Adrenal gland (tissue), 12 donors: ENCODE measurements around the gene TNKS2. TPM values are rescaled to one million over a fixed set of nuclear protein-coding genes. Genes with fewer than 3 reads are reported as not detected.
A peak's percentile ranks its signal among the peaks of the same experiment; 100 is the strongest.

Experiments
- DNase-seq, 7 donors: peaks; one replicate each; pipeline ENCODE4 v3.0.0-alpha.2; 2019 to 2020
- H3K27ac ChIP-seq, 5 donors: fragments of 200-600 bp; sonication (generic) in 4 of 5; 1 replicate in 3 of 5; 2 replicates in 2 of 5; pipeline versions ENCODE4 v1.5.1 to v1.8.0; 2016 to 2020; ENCODE audit warnings: mild to moderate bottlenecking in 1 of 5
- H3K27me3 ChIP-seq: fragments of 200-600 bp; 2 replicates; pipeline ENCODE4 v1.8.0; 2021
- H3K36me3 ChIP-seq, 2 donors: fragments of 200-600 bp; replicated peaks in 1 of 2; 1 replicate in 1 of 2; 2 replicates in 1 of 2; pipeline versions ENCODE4 v1.5.1 to v1.8.0; 2018 to 2022
- H3K4me1 ChIP-seq, 2 donors: fragments of 200-600 bp; replicated peaks in 1 of 2; 1 replicate in 1 of 2; 2 replicates in 1 of 2; pipeline versions ENCODE4 v1.5.1 to v1.8.0; 2018 to 2021
- H3K4me3 ChIP-seq, 4 donors: fragments of 200-600 bp; sonication (generic) in 3 of 4; one replicate each; pipeline ENCODE4 v1.5.1; 2016 to 2018
- H3K9me3 ChIP-seq, 3 donors: fragments of 200-600 bp; sonication (generic) in 1 of 3; replicated peaks in 1 of 3; 1 replicate in 2 of 3; 2 replicates in 1 of 3; pipeline versions ENCODE4 v1.5.1 to v1.8.0; 2016 to 2021
- POLR2A ChIP-seq, 2 donors: fragments of 450-650 bp; IDR thresholded peaks; one replicate each; pipeline ENCODE4 v1.6.1; 2017; ENCODE audit warnings: antibody characterized with exemption in 2 of 2, mild to moderate bottlenecking in 2 of 2, moderate library complexity in 1 of 2
- WGBS, 4 donors: extraction: QIAGEN DNeasy Blood & Tissue Kit in 2 of 4; methylation state at CpG; one replicate each; pipeline versions ENCODE4 v1.1.5 to v1.1.7; 2013 to 2017; 5-methylcytosine and 5-hydroxymethylcytosine counted together
- intact Hi-C, 2 donors: fragments of 100-400 bp; cut with DNase I; formaldehyde crosslinking; loops; one replicate each; pipeline versions ENCODE4 v1.14.1 to v1.15.0; 2022 to 2023
- polyA plus RNA-seq, 3 donors: library from polyadenylated mRNA; stranded (reverse); fragments of 200-250 nt in 2 of 3; fragments of 350-450 nt in 1 of 3; fragmentation: Illumina TruSeq in 1 of 3; extraction: RNeasy Lipid Tissue Mini Kit (QIAGEN cat#74804) in 1 of 3; gene quantifications; one replicate each; pipeline ENCODE4 v1.2.3, GENCODE V29; 2013 to 2014
- total RNA-seq, 9 donors: library from RNA; depleted of rRNA in 4 of 9; stranded (reverse); fragments of >200 nt in 4 of 9; fragments of 120-200 nt in 1 of 9; fragmentation: NEBNext Ultra II Directional in 1 of 9; extraction: Animal tissue kit (Norgen Biotek cat#: 25700) in 1 of 9; gene quantifications; one replicate each; pipeline versions ENCODE4 v1.1.0 to v1.2.4, GENCODE V29; 2013 to 2023
- TF ChIP-seq, protein P1 (sequence below), 6 experiments: fragments of 450-650 bp in 4 of 6; fragments of 200-600 bp in 2 of 6; sonication (generic) in 1 of 6; IDR thresholded peaks; 1 replicate in 5 of 6; 2 replicates in 1 of 6; pipeline versions ENCODE4 v1.5.1 to v1.8.0; 2016 to 2021; ENCODE audit warnings: antibody characterized with exemption in 6 of 6, mild to moderate bottlenecking in 2 of 6, moderate library complexity in 1 of 6
- donor health status: healthy with polysubstance abuse.
- donor health status: Bipolar disorder and iron deficiency.
- donor health status: DM: yes; HTN: yes; CAD: no.
- donor health status: DM: no; HTN: no; CAD: no.
- donor health status: DM: no; HTN: no; CAD: no.
- donor health status: DM: yes; HTN: yes; CAD: no.

The TNKS2 gene
- total and polyA plus RNA-seq, 12 donors: 7.9 to 53.3 (median 33.2) TPM

- Histone ChIP-seq H3K27me3 (no peaks in the 10 kb centered on the region), H3K4me3 (no peak overlapping the region), H3K36me3 (no peaks in the 10 kb centered on the region), H3K9me3 (no peaks in the 10 kb centered on the region), H3K4me1 (no peaks in the 10 kb centered on the region), H3K27ac (no peak overlapping the region)
- DNase-seq: no peak
- 90 to 100% (median 98%) methylated on average over 1 to 2 of the region's 2 CpGs for WGBS, 4 donors
- TF ChIP-seq, protein P1, sequence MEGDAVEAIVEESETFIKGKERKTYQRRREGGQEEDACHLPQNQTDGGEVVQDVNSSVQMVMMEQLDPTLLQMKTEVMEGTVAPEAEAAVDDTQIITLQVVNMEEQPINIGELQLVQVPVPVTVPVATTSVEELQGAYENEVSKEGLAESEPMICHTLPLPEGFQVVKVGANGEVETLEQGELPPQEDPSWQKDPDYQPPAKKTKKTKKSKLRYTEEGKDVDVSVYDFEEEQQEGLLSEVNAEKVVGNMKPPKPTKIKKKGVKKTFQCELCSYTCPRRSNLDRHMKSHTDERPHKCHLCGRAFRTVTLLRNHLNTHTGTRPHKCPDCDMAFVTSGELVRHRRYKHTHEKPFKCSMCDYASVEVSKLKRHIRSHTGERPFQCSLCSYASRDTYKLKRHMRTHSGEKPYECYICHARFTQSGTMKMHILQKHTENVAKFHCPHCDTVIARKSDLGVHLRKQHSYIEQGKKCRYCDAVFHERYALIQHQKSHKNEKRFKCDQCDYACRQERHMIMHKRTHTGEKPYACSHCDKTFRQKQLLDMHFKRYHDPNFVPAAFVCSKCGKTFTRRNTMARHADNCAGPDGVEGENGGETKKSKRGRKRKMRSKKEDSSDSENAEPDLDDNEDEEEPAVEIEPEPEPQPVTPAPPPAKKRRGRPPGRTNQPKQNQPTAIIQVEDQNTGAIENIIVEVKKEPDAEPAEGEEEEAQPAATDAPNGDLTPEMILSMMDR (IDR thresholded peaks at IDR 0.05): no peak
- no peak for TF ChIP-seq POLR2A (IDR thresholded peaks at IDR 0.05)
- intact Hi-C loops: no loop called here
Measured at GRCh38 chr10:91787810-91788209, 10.4 kb upstream of the TNKS2 start.

GRCh38 chr10:91788527-91788926, 9.7 kb upstream of the TNKS2 start:
- TF ChIP-seq, protein P1 (IDR thresholded peaks at IDR 0.05): no peak
- no peak for TF ChIP-seq POLR2A (IDR thresholded peaks at IDR 0.05)

GRCh38 chr10:91796331-91797047, 1.7 kb upstream of the TNKS2 start:
- WGBS, 4 donors: 2 to 8% (median 5%) methylated on average over 11 of the region's 11 CpGs
- intact Hi-C loops: no loop called here
- Histone ChIP-seq H3K9me3 (no peaks in the 10 kb centered on the region), H3K4me1 (peaks cover 11 to 28% of the 10 kb centered on the region in 2 donors), H3K36me3 (no peaks in the 10 kb centered on the region), H3K27me3 (no peaks in the 10 kb centered on the region), H3K4me3 (peak overlapping the region in 2 of 4 donors; percentile 34 to 87), H3K27ac (peak overlapping the region; percentile 33 to 97 (median 96))
- TF ChIP-seq, protein P1 (IDR thresholded peaks at IDR 0.05): no peak
- TF ChIP-seq POLR2A (IDR thresholded peaks at IDR 0.05): no peak
- DNase-seq: peak in 6 of 7 donors; percentile 23 to 56 (median 34)

More at GRCh38 chr10:91788527-91788926, 9.7 kb upstream of the TNKS2 start:
- Histone ChIP-seq H3K36me3 (no peaks in the 10 kb centered on the region), H3K4me3 (no peak overlapping the region), H3K4me1 (no peaks in the 10 kb centered on the region), H3K9me3 (no peaks in the 10 kb centered on the region), H3K27me3 (no peaks in the 10 kb centered on the region), H3K27ac (no peak overlapping the region)
- intact Hi-C loops: no loop called here
- DNase-seq: no peak
- 73 to 83% (median 82%) methylated on average over 4 to 5 of the region's 5 CpGs for WGBS, 4 donors

- intact Hi-C loops: no loop called here
- no peaks in the 10 kb centered on the region for H3K9me3 ChIP-seq
- no peaks in the 10 kb centered on the region for H3K27me3 ChIP-seq
- WGBS, 4 donors: 36 to 49% (median 40%) methylated on average over 3 of the region's 3 CpGs
- TF ChIP-seq, protein P1 (IDR thresholded peaks at IDR 0.05): no peak
- TF ChIP-seq POLR2A (IDR thresholded peaks at IDR 0.05): no peak
- H3K4me3 ChIP-seq: peak overlapping the region in 2 of 4 donors; percentile 57 to 87
- peaks cover 11 to 31% of the 10 kb centered on the region in 2 donors for H3K4me1 ChIP-seq
- DNase-seq: no peak
- H3K36me3 ChIP-seq: no peaks in the 10 kb centered on the region
- peak overlapping the region; percentile 33 to 97 (median 96) for H3K27ac ChIP-seq
Measured at GRCh38 chr10:91797048-91797690, 1.1 kb upstream of the TNKS2 start.
